GM18520 (cell line): ENCODE data around the gene NEU3.
"Not testable (repeated sequence)": the region's sequence is repeated elsewhere in the genome, so short reads cannot be mapped to it uniquely, and the experiment has no call there.

Experiments
- ATAC-seq: cut with Tn5 transposase; IDR thresholded peaks from one replicate; pipeline ENCODE4 v1.9.1; 2021; ENCODE audit not compliant: unreplicated experiment

The NEU3 gene

GRCh38 chr11:75028321-75028720 is 39.6 kb downstream of the NEU3 start:
- ATAC-seq = no peak

- no peak for ATAC-seq
Observed at GRCh38 chr11:75028724-75029123, 40.0 kb downstream of the NEU3 start.

DNA sequence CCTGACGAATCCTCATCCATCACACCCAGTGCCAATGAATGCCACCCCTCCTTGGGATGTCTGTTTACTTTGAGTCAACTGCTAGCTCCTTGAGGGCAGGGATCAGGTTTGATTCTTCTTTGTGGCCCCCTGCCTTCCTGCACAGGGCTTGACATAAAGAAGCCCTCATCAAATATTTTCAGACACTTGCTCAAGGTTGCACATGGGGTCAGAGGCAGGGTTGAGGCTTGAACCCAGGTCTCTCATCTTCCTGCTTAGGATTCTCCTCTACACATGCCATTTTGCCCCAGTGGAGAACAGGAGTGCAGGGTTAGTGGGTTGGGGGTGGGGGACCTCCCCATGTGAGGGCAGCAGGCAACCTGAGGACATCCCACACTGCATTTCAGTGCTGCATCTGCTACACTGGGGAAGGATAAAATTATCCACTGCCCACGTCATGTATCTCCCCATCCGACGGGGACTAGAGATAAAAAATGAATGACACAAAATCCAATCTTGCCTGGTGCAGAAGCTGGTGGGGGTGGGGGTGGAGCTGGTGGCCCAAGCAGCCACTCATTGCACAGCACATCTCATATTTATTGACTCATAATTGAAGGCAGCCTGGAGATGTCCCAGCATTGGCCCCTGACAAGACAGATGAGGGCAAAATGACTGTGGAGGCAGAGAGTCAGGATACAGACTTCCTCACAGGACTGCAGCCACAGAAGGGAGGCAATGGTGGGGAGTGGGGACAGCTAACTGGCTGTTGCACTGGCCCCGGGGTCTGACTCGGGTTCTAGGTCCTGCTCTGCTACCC is 41.3 kb downstream of the NEU3 start:
- ATAC-seq = no peak

DNA sequence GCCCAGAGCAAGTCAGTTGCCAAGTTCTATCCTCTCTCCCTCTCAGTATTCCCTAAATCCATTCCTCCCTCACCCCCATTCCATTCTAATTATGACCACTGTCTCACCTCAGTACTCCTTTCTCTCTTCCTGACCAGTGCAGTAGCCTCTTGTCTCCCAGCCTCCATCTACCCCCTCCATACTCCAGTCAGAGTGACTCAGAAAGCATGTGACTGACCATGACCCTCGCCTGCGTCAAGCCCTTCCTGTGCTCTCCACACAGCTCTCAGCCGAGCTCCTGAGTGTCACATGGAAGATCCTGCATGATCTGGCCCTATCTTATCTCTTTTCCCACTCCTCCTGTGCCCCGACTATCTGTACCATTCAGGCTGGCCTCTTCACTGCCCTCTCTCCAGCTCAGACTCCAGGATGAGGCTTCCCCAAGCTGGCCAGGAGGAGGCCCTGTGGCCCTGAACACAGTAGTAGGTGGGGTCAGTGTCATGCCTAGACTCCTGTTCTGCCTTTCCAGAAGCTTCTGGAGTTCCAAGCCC is 42.6 kb downstream of the NEU3 start:
- ATAC-seq = no peak

DNA sequence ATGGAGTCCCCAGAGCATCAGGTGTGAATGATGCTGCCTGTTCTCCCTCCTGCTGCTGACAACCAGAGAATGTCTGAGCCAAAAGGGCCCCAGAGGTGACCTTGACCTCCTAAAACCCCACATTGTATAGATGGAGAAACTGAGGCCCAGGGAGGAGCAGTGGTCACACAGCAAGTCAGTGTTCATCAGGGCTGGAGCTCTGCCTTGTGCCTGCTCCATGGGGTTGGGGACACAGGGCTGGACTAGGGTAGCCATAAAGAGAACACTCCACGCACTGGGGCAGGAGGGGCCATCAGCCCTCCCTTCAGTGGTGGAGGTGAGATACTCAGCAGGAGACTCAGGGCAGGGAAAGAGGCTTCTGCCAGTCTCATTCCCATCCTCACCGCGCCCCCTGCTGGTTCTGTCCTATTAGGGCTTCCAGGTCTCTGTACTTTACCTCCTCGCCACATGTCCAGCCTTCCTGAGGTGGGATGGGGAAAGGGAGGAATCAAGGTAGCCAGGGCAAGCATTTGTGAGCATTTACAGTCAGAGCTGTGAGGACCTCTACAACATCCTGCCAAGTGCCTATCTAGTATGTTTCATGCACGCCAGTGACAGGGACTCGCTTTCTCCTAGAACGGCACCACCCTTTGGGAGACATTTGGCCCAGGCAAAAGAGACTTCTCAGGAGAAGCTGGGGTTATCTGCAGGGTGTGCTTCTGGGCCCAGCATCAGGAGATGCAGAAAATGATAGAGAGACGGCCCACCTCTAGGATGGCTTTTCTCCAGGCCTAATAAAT is 43.2 kb downstream of the NEU3 start:
- no peak for ATAC-seq

DNA sequence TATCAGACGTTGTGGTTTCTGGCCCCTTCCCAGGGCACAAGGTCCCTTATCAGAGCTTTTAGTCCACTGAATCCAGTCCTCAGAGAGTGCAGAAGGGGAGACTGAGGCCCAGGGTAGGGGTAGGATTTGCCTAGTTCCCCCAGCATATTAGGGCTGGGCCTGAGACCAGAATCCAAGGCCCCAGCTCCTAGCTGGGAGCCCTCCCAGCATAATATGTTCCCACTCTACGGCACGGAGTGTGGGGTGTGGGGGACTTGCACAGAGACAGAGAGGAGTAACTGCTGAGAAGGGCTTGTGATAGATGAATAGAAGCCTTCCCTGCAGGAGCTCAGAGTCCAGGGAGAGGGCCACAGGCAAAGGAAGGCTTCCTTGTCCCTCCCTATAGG is 43.8 kb downstream of the NEU3 start:
- ATAC-seq = no peak

GRCh38 chr11:75033916-75034315 is 45.2 kb downstream of the NEU3 start:
- no peak for ATAC-seq

DNA sequence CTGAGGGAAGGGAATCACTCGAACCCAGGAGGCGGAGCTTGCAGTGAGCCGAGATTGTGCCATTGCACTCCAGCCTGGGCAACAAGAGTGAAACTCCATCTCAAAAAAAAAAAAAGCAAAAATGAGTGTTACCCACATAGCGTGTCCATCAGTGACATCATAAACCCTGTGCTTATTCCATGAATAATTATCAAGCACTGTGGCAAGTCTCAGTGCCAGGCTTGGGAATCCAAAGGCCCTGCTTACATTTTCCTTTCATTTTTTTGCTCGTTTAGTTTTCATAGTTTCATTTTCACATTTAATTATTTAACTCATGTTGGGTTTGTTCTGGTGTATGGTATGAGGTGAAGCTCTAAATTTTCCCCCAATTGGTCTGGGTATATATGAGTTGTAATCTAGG is 46.5 kb downstream of the NEU3 start:
- ATAC-seq = no peak

- ATAC-seq = no peak
Observed at GRCh38 chr11:75035911-75036565, 47.3 kb downstream of the NEU3 start.

DNA sequence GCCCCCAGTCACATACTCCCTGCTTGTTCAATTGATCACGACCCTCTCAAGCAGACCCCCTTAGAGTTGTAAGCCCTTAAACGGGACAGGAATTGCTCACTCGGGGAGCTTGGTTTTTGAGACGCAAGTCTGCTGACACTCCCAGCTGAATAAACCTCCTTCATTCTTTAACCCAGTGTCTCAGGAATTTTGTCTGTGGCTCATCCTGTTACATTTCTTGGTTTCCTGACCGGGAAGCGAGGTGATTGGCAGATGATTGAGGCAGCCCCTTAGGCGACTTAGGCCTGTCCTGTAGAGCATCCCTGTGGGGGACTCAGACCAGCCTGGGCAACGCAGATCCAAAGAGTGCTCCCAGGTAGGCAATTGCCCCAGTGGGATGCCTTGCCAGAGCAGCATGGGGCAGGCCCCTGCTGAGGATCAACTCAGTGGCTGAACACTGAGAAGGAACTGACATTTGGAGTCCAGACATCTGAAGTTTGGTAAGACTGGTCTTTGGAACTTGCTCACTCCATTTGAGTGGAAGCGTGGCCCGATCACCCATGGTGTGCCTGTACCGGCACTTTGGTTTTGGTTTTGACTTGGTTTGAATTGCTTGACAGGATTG is 51.5 kb downstream of the NEU3 start:
- ATAC-seq = no peak

- no peak for ATAC-seq
Observed at GRCh38 chr11:75041263-75041662, 52.5 kb downstream of the NEU3 start.

GRCh38 chr11:75041821-75042220 is 53.1 kb downstream of the NEU3 start:
- not testable (repeated sequence) for ATAC-seq

DNA sequence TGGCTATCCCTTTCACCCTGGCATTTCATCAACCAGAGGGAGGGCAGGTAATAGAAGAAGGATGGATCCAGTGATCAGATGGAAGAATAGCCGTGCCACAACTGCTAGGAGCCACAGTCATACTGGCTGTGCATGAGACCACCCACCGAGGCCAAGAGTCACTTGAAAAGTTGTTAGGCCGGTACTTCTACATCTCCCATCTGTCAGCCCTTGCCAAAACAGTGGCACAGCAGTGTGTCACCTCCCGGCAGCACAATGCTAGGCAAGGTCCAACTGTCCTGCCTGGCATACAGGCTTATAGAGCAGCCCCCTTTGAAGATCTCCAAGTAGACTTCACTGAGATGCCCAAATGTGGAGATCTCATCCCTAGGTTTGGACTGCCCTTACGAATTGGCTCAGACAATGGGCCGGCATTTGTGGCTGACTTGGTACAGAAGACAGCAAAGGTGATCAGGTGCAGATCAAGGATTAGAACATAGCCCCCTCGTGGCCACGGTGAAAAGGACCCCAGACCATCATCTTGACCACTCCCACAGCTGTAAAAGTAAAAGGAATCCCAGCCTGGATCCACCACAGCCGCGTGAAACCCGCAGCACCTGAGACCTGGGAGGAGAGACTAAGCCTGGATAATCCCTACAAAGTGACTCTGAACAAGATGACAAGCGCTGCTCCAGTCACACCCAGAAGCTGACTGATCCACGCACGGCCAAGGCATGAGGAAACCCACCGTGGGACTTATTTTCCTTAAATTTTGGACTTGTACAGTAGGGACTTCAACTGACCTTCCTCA is 55.8 kb downstream of the NEU3 start:
- not testable (repeated sequence) for ATAC-seq

GRCh38 chr11:75046668-75047067 is 57.9 kb downstream of the NEU3 start:
- not testable (repeated sequence) for ATAC-seq

DNA sequence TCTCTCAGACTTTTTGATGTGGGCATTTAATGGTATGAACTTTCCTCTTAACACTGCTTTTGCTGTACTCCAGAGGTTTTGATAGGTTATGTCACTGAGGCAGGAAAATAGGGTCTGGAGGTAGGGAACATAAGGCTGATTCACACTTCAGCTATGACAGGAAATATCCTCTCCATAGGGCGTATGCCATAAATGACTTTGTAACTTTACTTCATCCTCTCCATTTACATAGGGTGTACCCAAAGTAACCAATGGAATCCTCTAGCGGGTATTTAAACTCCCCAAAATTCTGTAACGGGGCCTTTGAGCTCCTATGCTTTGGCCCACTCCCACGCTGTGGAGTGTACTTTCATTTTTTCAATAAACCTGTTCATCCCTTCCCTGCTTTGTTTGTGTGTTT is 58.5 kb downstream of the NEU3 start:
- no peak for ATAC-seq

DNA sequence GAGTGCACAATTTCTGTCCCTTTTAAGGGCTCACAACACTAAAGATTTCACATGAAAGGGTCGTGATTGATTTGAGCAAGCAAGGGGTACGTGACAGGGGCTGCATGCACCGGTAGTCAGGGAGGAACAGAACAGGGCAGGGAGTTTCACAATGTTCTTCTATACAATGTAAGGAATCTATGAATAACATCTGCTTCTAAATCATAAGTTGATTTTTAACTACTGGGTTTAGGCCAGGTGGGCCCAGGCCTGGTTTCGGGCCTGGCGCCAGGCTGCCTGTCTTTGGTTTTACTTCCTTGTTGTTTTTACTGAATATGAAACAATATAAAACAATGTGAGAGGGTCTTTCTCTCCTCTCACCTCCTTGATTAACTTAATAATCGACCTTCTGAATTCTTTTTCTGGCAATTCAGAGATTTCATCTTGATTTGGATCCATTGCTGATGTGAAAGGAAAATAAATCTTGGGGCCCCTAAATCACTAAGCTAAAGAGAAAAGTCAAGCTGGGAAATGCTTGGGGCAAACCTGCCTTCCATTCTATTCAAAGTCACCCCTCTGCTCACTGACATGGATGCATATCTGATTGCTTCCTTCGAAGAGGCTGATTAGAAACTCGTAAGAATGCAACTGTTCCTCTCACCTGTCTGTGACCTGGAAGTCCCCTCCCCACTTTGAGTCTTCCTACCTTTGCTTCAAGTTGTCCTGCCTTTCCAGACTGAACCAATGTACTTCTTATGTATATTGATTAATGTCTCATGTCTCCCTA is 61.0 kb downstream of the NEU3 start:
- not testable (repeated sequence) for ATAC-seq

GRCh38 chr11:75050516-75050915 is 61.8 kb downstream of the NEU3 start:
- ATAC-seq = no peak

- ATAC-seq = no peak
Observed at GRCh38 chr11:75051043-75051442, 62.3 kb downstream of the NEU3 start.

- no peak for ATAC-seq
Observed at GRCh38 chr11:75052457-75052856, 63.7 kb downstream of the NEU3 start.

DNA sequence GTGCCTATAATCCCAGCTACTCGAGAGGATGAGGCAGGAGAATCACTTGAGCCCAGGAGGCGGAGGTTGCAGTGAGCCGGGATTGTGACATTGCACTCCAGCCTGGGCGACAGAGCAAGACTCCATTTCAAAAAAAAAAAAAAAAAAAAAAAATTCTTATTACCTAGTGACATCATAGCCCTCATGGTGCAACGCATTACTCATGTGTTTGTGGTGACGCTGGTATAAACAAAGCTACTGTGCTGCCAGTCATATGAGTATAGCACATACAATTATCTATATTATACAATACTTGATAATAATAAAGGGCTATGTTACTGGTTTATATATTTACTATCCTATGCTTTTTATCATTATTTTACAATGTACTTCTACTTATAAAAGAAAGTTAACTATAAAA is 66.8 kb downstream of the NEU3 start:
- ATAC-seq = no peak
